Kidney tubule cell (primary cell): ENCODE results near the gene CCR2.

Experiments
- DNase-seq: peaks from one replicate; pipeline ENCODE4 v3.0.0-alpha.2; 2018; ENCODE audit warnings: low spot score

Gene CCR2

GRCh38 chr3:46354984-46355383 lies 1.1 kb downstream of the CCR2 start:
- no peak for DNase-seq

- no peak for DNase-seq
These were observed 2.4 kb downstream of the CCR2 start for GRCh38 chr3:46356276-46356675.

- DNase-seq = peak; percentile 17
These were observed 3.0 kb downstream of the CCR2 start for GRCh38 chr3:46356909-46357308.

GRCh38 chr3:46358466-46358865 lies 4.6 kb downstream of the CCR2 start:
- DNase-seq = no peak

GRCh38 chr3:46359733-46360493 lies 6.0 kb downstream of the CCR2 start:
- peak; percentile 81 for DNase-seq

- peak; percentile 17 for DNase-seq
These were observed 7.0 kb downstream of the CCR2 start for GRCh38 chr3:46360907-46361306.

GRCh38 chr3:46361408-46362283 lies 7.7 kb downstream of the CCR2 start:
- DNase-seq = peak; percentile 69

GRCh38 chr3:46365041-46365440 lies 11.1 kb downstream of the CCR2 start:
- no peak for DNase-seq

- no peak for DNase-seq
These were observed 12.0 kb downstream of the CCR2 start for GRCh38 chr3:46365737-46366524.

- no peak for DNase-seq
These were observed 13.9 kb downstream of the CCR2 start for GRCh38 chr3:46367811-46368210.

GRCh38 chr3:46368569-46368968 lies 14.7 kb downstream of the CCR2 start:
- DNase-seq = peak; percentile 20

- no peak for DNase-seq
These were observed 15.2 kb downstream of the CCR2 start for GRCh38 chr3:46369151-46369550.

- DNase-seq = no peak
These were observed 15.8 kb downstream of the CCR2 start for GRCh38 chr3:46369675-46370132.

GRCh38 chr3:46370839-46371518 lies 17.1 kb downstream of the CCR2 start, which contains the start of gene CCR5:
Gene CCR5 (plus strand): TSS chr3:46370946. CDS start chr3:46372903, 1,957 bp downstream.
- no peak for DNase-seq

- DNase-seq = no peak
These were observed 17.8 kb downstream of the CCR2 start for GRCh38 chr3:46371519-46372340.

GRCh38 chr3:46372492-46373359 lies 18.8 kb downstream of the CCR2 start:
- peak; percentile 27 for DNase-seq

- no peak for DNase-seq
These were observed 20.8 kb downstream of the CCR2 start for GRCh38 chr3:46374755-46375154.

GRCh38 chr3:46375218-46375617 lies 21.3 kb downstream of the CCR2 start:
- DNase-seq = no peak

GRCh38 chr3:46375814-46376213 lies 21.9 kb downstream of the CCR2 start:
- no peak for DNase-seq
